Measurements from ENCODE around the gene ETNPPL. TPM values are rescaled to one million over a fixed set of nuclear protein-coding genes. Genes with fewer than 3 reads are reported as not detected.
A peak's percentile ranks its signal among the peaks of the same experiment; 100 is the strongest.

The ETNPPL gene
- total and polyA plus RNA-seq, 2 of the 13 experiments (the other 11 are each of a cell fraction or from before 2014, with no cell fraction given) = 1.4 to 6.0 TPM

DNA sequence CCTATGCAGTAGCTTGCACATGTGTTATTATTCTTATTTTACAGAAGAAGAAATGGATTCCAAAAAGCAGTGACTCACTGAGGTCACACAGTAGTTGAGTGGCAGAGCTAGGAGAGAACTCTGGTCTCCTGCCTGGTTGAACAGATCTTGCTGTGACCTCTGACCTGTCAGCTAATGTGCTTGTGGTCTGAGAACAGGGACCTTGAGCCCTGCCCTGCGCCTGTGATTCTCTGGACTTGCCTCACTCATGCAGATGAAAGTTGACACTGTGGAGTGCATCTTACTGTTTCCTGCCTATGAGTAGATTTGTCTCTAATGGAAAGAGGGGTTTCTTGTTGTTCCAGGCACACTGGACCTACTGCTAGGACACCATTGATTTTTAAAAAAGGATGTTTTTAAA, 32.3 kb downstream of the ETNPPL start:
- H2AFZ ChIP-seq (ENCODE audit: low read length) = no peak overlapping the region
- DNase-seq (ENCODE audit: low spot score) = peak; percentile 70
- H3K4me1 ChIP-seq (ENCODE audit: insufficient read depth, low read length) = peaks cover 18% of the 10 kb centered on the region
- no peaks in the 10 kb centered on the region for H3K79me2 ChIP-seq (ENCODE audit: insufficient read depth, low read length)
- H3K9ac ChIP-seq (ENCODE audit: insufficient read depth, low read depth, low read length) = no peak overlapping the region
- ChIA-PET CTCF (ENCODE audit: low intra/inter-chr PET ratio, low total read pairs) (no interaction called here), POLR2A (no interaction called here)
- no peak overlapping the region for H3K4me3 ChIP-seq (replicated peaks in 1 of 3; ENCODE audit: insufficient read depth in 1 of 3, low read depth in 2 of 3, low read length in 3 of 3)
- ATAC-seq = peak; percentile 100
- FAIRE-seq = peak; percentile 66
- no peaks in the 10 kb centered on the region for H3K27me3 ChIP-seq (ENCODE audit: control insufficient read depth in 1 of 2, insufficient read depth in 2 of 2, low read length in 2 of 2)
- intact Hi-C loops (cut with micrococcal nuclease; ENCODE audit: unreplicated experiment) (loop anchor here (2.0 kb wide), 1 partner anchor 32 kb away; the partner anchor contains the start of gene ETNPPL), in situ Hi-C loops (cut with HindIII; ENCODE audit: extremely low pct_ligation_motif_present, low pct_unique_long_range_greater_than_20kb) (no loop called here)
- WGBS (ENCODE audit: low lambda C conversion rate) = 0% methylated on average over 1 of the region's 1 CpG
- H4K20me1 ChIP-seq (ENCODE audit: insufficient read depth, low read length) = no peaks in the 10 kb centered on the region
- H3K4me2 ChIP-seq (ENCODE audit: low read depth, low read length) = no peak overlapping the region
- peaks cover 15% of the 10 kb centered on the region for H3K9me3 ChIP-seq (ENCODE audit: low read length)
- H3K36me3 ChIP-seq (replicated peaks in 1 of 2; ENCODE audit: control insufficient read depth in 1 of 2, insufficient read depth in 2 of 2, low read length in 2 of 2) = no peaks in the 10 kb centered on the region
- H3K27ac ChIP-seq (ENCODE audit: extremely low read length, insufficient read depth, low read length) = no peak overlapping the region
- BruUV-seq (replicated peaks) = no TSS peak
- TF ChIP-seq SP4 (CRISPR knock-in tag; IDR thresholded peaks at IDR 0.05) (no peak), EHMT2 (IDR thresholded peaks at IDR 0.05; ENCODE audit: borderline replicate concordance, low read depth, low read length) (no peak), XBP1 (CRISPR knock-in tag; IDR thresholded peaks at IDR 0.05) (no peak), FOSL2 (CRISPR knock-in tag; IDR thresholded peaks at IDR 0.05) (peak; percentile 66), CREB1 (IDR thresholded peaks at IDR 0.05) (0 out of 2 replicates have a peak, but pooled peaks have one; percentile 11), CREB1 (CRISPR knock-in tag; IDR thresholded peaks at IDR 0.05) (no peak), ZFP36L2 (CRISPR knock-in tag; IDR thresholded peaks at IDR 0.05) (no peak), ZNF605 (CRISPR knock-in tag; IDR thresholded peaks at IDR 0.05) (0 out of 2 replicates have a peak, but pooled peaks have one; percentile 32), KDM6A (CRISPR knock-in tag; IDR thresholded peaks at IDR 0.05; ENCODE audit: low read depth) (peak; percentile 48; the same call in 1 of the 2 replicates), SIX4 (CRISPR knock-in tag; IDR thresholded peaks at IDR 0.05) (peak; percentile 34; the same call in 1 of the 2 replicates), FOXO1 (CRISPR knock-in tag; IDR thresholded peaks at IDR 0.05) (peak; percentile 14; the same call in 1 of the 2 replicates), ZMYM4 (CRISPR knock-in tag; IDR thresholded peaks at IDR 0.05) (peak; percentile 64; the same call in 1 of the 2 replicates), ZNF629 (CRISPR knock-in tag; conservative IDR thresholded peaks at IDR 0.05) (peak; percentile 47; the same call in 1 of the 2 replicates)
- TF ChIP-seq, protein P1, sequence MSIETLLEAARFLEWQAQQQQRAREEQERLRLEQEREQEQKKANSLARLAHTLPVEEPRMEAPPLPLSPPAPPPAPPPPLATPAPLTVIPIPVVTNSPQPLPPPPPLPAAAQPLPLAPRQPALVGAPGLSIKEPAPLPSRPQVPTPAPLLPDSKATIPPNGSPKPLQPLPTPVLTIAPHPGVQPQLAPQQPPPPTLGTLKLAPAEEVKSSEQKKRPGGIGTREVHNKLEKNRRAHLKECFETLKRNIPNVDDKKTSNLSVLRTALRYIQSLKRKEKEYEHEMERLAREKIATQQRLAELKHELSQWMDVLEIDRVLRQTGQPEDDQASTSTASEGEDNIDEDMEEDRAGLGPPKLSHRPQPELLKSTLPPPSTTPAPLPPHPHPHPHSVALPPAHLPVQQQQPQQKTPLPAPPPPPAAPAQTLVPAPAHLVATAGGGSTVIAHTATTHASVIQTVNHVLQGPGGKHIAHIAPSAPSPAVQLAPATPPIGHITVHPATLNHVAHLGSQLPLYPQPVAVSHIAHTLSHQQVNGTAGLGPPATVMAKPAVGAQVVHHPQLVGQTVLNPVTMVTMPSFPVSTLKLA (IDR thresholded peaks at IDR 0.05) = no peak
- TF ChIP-seq, protein P2, sequence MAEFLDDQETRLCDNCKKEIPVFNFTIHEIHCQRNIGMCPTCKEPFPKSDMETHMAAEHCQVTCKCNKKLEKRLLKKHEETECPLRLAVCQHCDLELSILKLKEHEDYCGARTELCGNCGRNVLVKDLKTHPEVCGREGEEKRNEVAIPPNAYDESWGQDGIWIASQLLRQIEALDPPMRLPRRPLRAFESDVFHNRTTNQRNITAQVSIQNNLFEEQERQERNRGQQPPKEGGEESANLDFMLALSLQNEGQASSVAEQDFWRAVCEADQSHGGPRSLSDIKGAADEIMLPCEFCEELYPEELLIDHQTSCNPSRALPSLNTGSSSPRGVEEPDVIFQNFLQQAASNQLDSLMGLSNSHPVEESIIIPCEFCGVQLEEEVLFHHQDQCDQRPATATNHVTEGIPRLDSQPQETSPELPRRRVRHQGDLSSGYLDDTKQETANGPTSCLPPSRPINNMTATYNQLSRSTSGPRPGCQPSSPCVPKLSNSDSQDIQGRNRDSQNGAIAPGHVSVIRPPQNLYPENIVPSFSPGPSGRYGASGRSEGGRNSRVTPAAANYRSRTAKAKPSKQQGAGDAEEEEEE (CRISPR knock-in tag; IDR thresholded peaks at IDR 0.05; ENCODE audit: borderline replicate concordance) = 0 out of 2 replicates have a peak, but pooled peaks have one; percentile 64
- TF ChIP-seq, protein P3, sequence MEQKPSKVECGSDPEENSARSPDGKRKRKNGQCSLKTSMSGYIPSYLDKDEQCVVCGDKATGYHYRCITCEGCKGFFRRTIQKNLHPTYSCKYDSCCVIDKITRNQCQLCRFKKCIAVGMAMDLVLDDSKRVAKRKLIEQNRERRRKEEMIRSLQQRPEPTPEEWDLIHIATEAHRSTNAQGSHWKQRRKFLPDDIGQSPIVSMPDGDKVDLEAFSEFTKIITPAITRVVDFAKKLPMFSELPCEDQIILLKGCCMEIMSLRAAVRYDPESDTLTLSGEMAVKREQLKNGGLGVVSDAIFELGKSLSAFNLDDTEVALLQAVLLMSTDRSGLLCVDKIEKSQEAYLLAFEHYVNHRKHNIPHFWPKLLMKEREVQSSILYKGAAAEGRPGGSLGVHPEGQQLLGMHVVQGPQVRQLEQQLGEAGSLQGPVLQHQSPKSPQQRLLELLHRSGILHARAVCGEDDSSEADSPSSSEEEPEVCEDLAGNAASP (CRISPR knock-in tag; IDR thresholded peaks at IDR 0.05; ENCODE audit: borderline replicate concordance) = peak; percentile 17; the same call in 1 of the 2 replicates
- TF ChIP-seq, protein P4, sequence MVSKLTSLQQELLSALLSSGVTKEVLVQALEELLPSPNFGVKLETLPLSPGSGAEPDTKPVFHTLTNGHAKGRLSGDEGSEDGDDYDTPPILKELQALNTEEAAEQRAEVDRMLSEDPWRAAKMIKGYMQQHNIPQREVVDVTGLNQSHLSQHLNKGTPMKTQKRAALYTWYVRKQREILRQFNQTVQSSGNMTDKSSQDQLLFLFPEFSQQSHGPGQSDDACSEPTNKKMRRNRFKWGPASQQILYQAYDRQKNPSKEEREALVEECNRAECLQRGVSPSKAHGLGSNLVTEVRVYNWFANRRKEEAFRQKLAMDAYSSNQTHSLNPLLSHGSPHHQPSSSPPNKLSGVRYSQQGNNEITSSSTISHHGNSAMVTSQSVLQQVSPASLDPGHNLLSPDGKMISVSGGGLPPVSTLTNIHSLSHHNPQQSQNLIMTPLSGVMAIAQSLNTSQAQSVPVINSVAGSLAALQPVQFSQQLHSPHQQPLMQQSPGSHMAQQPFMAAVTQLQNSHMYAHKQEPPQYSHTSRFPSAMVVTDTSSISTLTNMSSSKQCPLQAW (CRISPR knock-in tag; IDR thresholded peaks at IDR 0.05) = peak; percentile 79; the same call in 1 of the 2 replicates
- TF ChIP-seq, protein P5, sequence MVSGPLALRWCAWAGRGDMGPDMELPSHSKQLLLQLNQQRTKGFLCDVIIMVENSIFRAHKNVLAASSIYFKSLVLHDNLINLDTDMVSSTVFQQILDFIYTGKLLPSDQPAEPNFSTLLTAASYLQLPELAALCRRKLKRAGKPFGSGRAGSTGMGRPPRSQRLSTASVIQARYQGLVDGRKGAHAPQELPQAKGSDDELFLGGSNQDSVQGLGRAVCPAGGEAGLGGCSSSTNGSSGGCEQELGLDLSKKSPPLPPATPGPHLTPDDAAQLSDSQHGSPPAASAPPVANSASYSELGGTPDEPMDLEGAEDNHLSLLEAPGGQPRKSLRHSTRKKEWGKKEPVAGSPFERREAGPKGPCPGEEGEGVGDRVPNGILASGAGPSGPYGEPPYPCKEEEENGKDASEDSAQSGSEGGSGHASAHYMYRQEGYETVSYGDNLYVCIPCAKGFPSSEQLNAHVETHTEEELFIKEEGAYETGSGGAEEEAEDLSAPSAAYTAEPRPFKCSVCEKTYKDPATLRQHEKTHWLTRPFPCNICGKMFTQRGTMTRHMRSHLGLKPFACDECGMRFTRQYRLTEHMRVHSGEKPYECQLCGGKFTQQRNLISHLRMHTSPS (CRISPR knock-in tag; IDR thresholded peaks at IDR 0.05; ENCODE audit: low read depth) = no peak

All from HepG2 (cell line).